Body of pancreas (tissue), 4 donors: ENCODE results near the gene RAB40A. TPM values are rescaled to one million over a fixed set of nuclear protein-coding genes. Genes with fewer than 3 reads are reported as not detected.
"Not testable (repeated sequence)": the region's sequence is repeated elsewhere in the genome, so short reads cannot be mapped to it uniquely, and the experiment has no call there.

Experiments used
- ATAC-seq: fragments of 150-250 bp; one replicate; pipeline ENCODE4 v1.9.1; 2016
- DNase-seq, 4 donors: peaks; one replicate each; pipeline ENCODE4 v3.0.0-alpha.2; 2019
- H3K27ac ChIP-seq, 4 donors: fragments of 200-600 bp; sonication (generic); 1 replicate in 3 of 4; 2 replicates in 1 of 4; pipeline versions ENCODE4 v1.5.1 to v1.6.1; 2016 to 2019; ENCODE audit warnings: mild to moderate bottlenecking in 1 of 4, mixed read lengths in 1 of 4, moderate library complexity in 1 of 4
- H3K27me3 ChIP-seq, 2 donors: fragments of 200-600 bp; sonication (generic); one replicate each; pipeline ENCODE4 v1.6.0; 2016; ENCODE audit warnings: mild to moderate bottlenecking in 1 of 2
- H3K36me3 ChIP-seq, 2 donors: fragments of 200-600 bp; sonication (generic); replicated peaks in 1 of 2; 2 replicates each; pipeline ENCODE4 v1.5.1; 2016; ENCODE audit warnings: low read depth in 2 of 2; ENCODE audit not compliant: insufficient read depth in 1 of 2
- H3K4me1 ChIP-seq: fragments of 200-600 bp; sonication (generic); one replicate; pipeline ENCODE4 v1.6.0; 2016
- H3K4me3 ChIP-seq, 2 donors: fragments of 200-600 bp; sonication (generic); 1 replicate in 1 of 2; 2 replicates in 1 of 2; pipeline ENCODE4 v1.5.1; 2016 to 2019
- H3K9me3 ChIP-seq, 3 donors: fragments of 200-600 bp; sonication (generic); 1 replicate in 2 of 3; 2 replicates in 1 of 3; pipeline ENCODE4 v1.5.1; 2016
- POLR2A ChIP-seq, 3 donors: fragments of 450-650 bp; IDR thresholded peaks; one replicate each; pipeline ENCODE4 v1.6.1; 2016; ENCODE audit warnings: antibody characterized with exemption in 3 of 3, mild to moderate bottlenecking in 2 of 3
- WGBS, 2 donors: methylation state at CpG; one replicate each; pipeline ENCODE4 v1.1.5; 2017; 5-methylcytosine and 5-hydroxymethylcytosine counted together
- intact Hi-C: fragments of 100-400 bp; cut with DNase I; formaldehyde crosslinking; loops from one replicate; pipeline ENCODE4 v1.15.1; 2023
- total RNA-seq, 2 donors: library from RNA; depleted of rRNA; stranded (reverse); fragments of >200 nt; gene quantifications; one replicate each; pipeline ENCODE4 v1.1.0, GENCODE V29; 2016
- TF ChIP-seq, protein P1 (sequence below), 7 experiments: fragments of 450-650 bp in 4 of 7; fragments of 200-600 bp in 3 of 7; sonication (generic) in 3 of 7; IDR thresholded peaks; one replicate each; pipeline ENCODE4 v1.5.1; 2016 to 2019; ENCODE audit warnings: antibody characterized with exemption in 7 of 7

The RAB40A gene
- total RNA-seq, 2 donors from 2014 or later: 0.52 TPM; not detected in 1

DNA sequence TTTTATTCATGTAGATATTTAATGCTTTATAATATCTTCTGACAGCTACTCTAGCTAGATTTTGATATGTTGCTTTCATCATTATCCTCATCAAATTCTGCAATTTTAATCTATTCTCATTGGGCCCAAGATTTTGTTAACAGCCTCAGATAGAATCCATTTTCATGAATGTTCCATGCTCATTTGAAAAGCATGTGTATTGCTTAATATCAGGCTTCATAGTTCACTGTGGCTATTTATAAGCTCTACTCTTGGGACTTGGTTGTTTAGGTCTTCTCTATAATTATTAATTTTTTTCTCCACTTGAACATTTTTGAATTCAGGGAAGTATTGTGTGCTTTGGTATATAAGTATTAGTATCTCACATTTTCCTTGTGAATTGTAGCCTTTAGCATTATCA is 41.8 kb downstream of the RAB40A start:
- DNase-seq (no peak), ATAC-seq (no peak)
- no peak overlapping the region for H3K4me3 ChIP-seq
- H3K27ac ChIP-seq: no peak overlapping the region
- intact Hi-C loops: no loop called here
- no peaks in the 10 kb centered on the region for H3K36me3 ChIP-seq
- no peaks in the 10 kb centered on the region for H3K9me3 ChIP-seq
- TF ChIP-seq, protein P1, sequence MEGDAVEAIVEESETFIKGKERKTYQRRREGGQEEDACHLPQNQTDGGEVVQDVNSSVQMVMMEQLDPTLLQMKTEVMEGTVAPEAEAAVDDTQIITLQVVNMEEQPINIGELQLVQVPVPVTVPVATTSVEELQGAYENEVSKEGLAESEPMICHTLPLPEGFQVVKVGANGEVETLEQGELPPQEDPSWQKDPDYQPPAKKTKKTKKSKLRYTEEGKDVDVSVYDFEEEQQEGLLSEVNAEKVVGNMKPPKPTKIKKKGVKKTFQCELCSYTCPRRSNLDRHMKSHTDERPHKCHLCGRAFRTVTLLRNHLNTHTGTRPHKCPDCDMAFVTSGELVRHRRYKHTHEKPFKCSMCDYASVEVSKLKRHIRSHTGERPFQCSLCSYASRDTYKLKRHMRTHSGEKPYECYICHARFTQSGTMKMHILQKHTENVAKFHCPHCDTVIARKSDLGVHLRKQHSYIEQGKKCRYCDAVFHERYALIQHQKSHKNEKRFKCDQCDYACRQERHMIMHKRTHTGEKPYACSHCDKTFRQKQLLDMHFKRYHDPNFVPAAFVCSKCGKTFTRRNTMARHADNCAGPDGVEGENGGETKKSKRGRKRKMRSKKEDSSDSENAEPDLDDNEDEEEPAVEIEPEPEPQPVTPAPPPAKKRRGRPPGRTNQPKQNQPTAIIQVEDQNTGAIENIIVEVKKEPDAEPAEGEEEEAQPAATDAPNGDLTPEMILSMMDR (IDR thresholded peaks at IDR 0.05): no peak
- TF ChIP-seq POLR2A (IDR thresholded peaks at IDR 0.05): no peak
- no peaks in the 10 kb centered on the region for H3K27me3 ChIP-seq
- H3K4me1 ChIP-seq: no peaks in the 10 kb centered on the region

DNA sequence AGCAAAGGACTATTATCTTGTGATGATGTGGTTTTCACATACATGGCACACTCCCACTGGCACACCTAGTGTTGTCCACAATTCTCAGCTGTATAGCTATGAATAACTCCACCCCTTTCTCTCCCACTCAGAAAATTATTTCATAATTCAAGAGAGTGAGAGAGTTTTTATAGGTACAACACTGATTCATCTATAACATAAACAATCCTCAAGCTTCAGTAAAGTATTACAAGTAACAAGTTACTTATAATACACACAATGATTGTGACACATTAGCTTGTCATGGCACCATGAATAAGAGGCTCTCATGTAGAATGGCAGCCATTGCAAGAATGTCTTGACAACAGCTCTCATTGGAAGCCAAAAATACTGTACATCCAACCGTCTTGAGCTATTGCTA is 43.9 kb downstream of the RAB40A start:
- TF ChIP-seq, protein P1 (IDR thresholded peaks at IDR 0.05): no peak
- TF ChIP-seq POLR2A (IDR thresholded peaks at IDR 0.05): no peak
- intact Hi-C loops: no loop called here
- ATAC-seq (no peak), DNase-seq (no peak)
- Histone ChIP-seq H3K4me1 (no peaks in the 10 kb centered on the region), H3K27me3 (no peaks in the 10 kb centered on the region), H3K27ac (no peak overlapping the region), H3K4me3 (no peak overlapping the region), H3K9me3 (no peaks in the 10 kb centered on the region), H3K36me3 (no peaks in the 10 kb centered on the region)
- WGBS, 2 donors: 77 to 100% methylated on average over 1 of the region's 1 CpG

DNA sequence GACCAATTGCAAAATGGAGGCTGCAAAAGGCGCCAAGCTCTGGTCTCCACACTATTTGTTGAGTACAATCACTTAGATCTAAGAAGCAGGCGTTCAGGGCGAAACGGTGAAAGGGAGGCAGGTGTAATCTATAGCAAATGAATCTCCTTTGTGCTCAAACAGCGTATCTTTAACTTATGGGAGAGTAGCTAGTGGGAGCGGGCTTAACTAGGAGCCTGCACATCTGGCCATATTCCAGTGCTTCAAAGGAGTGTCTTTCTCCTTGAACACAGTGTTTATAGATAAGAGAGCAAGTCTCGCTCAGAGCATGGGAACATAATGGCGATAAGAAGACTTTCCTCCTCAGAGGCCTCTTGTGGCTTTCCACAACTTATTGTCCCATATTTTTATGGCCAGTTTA is 49.3 kb downstream of the RAB40A start:
- not testable (repeated sequence) for H3K9me3 ChIP-seq, H3K4me1 ChIP-seq, H3K36me3 ChIP-seq, H3K27ac ChIP-seq, ATAC-seq, H3K27me3 ChIP-seq, H3K4me3 ChIP-seq
- intact Hi-C loops: loop anchor here (5.0 kb wide), 1 partner anchor 133 kb away; no protein-coding TSS in a partner anchor
- WGBS, 2 donors: 49 to 66% methylated on average over 8 of the region's 8 CpGs
- peak in 2 of 4 donors; percentile 10 to 22 for DNase-seq

DNA sequence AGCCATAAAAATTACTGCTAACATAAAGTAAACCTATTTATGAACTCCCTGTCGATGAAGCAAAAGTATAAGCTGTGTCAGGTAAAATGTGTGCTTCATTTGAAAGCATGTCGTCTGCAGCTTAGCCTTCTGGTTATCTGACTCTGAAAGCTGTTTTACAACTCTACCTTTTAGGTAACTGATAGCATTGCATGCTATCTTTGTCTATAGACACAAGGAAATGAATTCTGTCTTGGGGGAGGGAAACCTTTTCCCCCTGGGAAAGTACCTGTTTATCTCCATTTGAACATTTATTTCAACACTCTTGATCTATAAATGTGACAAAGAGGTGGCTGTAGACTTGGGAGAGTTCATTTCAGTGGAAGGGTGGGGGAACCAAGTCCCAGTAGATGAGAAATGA is 51.4 kb downstream of the RAB40A start:
- 19 to 22% methylated on average over 2 of the region's 2 CpGs for WGBS, 2 donors
- Histone ChIP-seq H3K27me3 (no peaks in the 10 kb centered on the region), H3K36me3 (no peaks in the 10 kb centered on the region), H3K4me3 (no peak overlapping the region), H3K4me1 (no peaks in the 10 kb centered on the region), H3K9me3 (no peaks in the 10 kb centered on the region), H3K27ac (no peak overlapping the region)
- intact Hi-C loops: loop anchor here (5.0 kb wide), 1 partner anchor 131 kb away; no protein-coding TSS in a partner anchor
- no peak for TF ChIP-seq POLR2A (IDR thresholded peaks at IDR 0.05)
- TF ChIP-seq, protein P1 (IDR thresholded peaks at IDR 0.05): no peak
- no peak for ATAC-seq
- DNase-seq: no peak

DNA sequence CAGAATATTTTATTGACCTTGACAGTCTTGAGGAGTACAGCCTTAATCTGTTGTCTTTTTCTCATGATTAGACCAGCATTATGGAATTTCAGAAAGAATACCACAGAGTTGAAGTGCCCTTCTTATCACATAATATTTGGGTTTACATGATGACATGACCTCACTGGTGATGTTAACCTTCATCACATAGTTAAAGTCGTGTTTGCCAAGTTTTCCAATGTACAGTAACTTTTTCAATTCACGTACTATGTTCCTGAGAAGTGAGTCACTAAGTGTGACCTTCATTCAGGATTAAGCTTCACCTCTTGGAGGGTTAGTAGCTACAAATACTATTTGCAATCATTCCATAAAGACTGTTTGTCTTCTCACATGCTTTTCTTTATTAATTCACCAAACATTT is 52.1 kb downstream of the RAB40A start:
- H3K9me3 ChIP-seq: no peaks in the 10 kb centered on the region
- no peak overlapping the region for H3K4me3 ChIP-seq
- no peaks in the 10 kb centered on the region for H3K4me1 ChIP-seq
- DNase-seq: no peak
- ATAC-seq: no peak
- no peaks in the 10 kb centered on the region for H3K36me3 ChIP-seq
- TF ChIP-seq, protein P1 (IDR thresholded peaks at IDR 0.05): no peak
- no peak for TF ChIP-seq POLR2A (IDR thresholded peaks at IDR 0.05)
- H3K27ac ChIP-seq: no peak overlapping the region
- H3K27me3 ChIP-seq: no peaks in the 10 kb centered on the region
- intact Hi-C loops: loop anchor here (5.0 kb wide), 1 partner anchor 130 kb away; no protein-coding TSS in a partner anchor
- 42 to 55% methylated on average over 2 of the region's 2 CpGs for WGBS, 2 donors
